H9 (cell line): Measurements from ENCODE around the gene TET3. TPM values are rescaled to one million over a fixed set of nuclear protein-coding genes. Genes with fewer than 3 reads are reported as not detected.

Experiments used
- DNase-seq: peaks from one replicate; pipeline ENCODE4 v3.0.0-alpha.2; 2017
- H2AFZ ChIP-seq: one replicate; pipeline ENCODE4 v1.6.1; 2013; ENCODE audit warnings: mild to moderate bottlenecking, low read length, control low read depth, moderate library complexity
- H2AK5ac ChIP-seq: 2 replicates; pipeline ENCODE4 v1.6.1; 2013; ENCODE audit warnings: low read length, control low read depth, mixed read lengths; ENCODE audit not compliant: insufficient read length
- H2BK120ac ChIP-seq: one replicate; pipeline ENCODE4 v1.6.1; 2013; ENCODE audit warnings: low read depth, mild to moderate bottlenecking, low read length, control low read depth, inconsistent platforms; ENCODE audit not compliant: poor library complexity, severe bottlenecking
- H2BK12ac ChIP-seq: 2 replicates; pipeline ENCODE4 v1.6.1; 2013; ENCODE audit warnings: low read length, control low read depth, mixed read lengths, low read depth; ENCODE audit not compliant: insufficient read length
- H2BK15ac ChIP-seq: 2 replicates; pipeline ENCODE4 v1.6.1; 2013; ENCODE audit warnings: low read depth, low read length, control low read depth
- H2BK20ac ChIP-seq: one replicate; pipeline ENCODE4 v1.6.1; 2013; ENCODE audit warnings: low read depth, mild to moderate bottlenecking, low read length, control low read depth, inconsistent platforms; ENCODE audit not compliant: poor library complexity, severe bottlenecking
- H2BK5ac ChIP-seq: 2 replicates; pipeline ENCODE4 v1.6.1; 2013; ENCODE audit warnings: low read length, control low read depth, mixed read lengths; ENCODE audit not compliant: insufficient read length
- H3K14ac ChIP-seq: 2 replicates; pipeline ENCODE4 v1.6.1; 2013; ENCODE audit warnings: low read length, control low read depth; ENCODE audit not compliant: insufficient read depth
- H3K18ac ChIP-seq: 2 replicates; pipeline ENCODE4 v1.6.1; 2013; ENCODE audit warnings: low read depth, mild to moderate bottlenecking, mixed read lengths, low read length, control low read depth; ENCODE audit not compliant: insufficient read length
- H3K23ac ChIP-seq: 2 replicates; pipeline ENCODE4 v1.6.1; 2013; ENCODE audit warnings: low read length, control low read depth, mixed read lengths, low read depth; ENCODE audit not compliant: insufficient read length
- H3K23me2 ChIP-seq: 2 replicates; pipeline ENCODE4 v1.6.1; 2013; ENCODE audit warnings: low read depth, mild to moderate bottlenecking, mixed read lengths, low read length, control low read depth; ENCODE audit not compliant: insufficient read length, poor library complexity, severe bottlenecking
- H3K27ac ChIP-seq: 2 replicates; pipeline ENCODE4 v1.5.1; 2013; ENCODE audit warnings: low read length, control low read depth, mixed read lengths, low read depth; ENCODE audit not compliant: insufficient read length
- H3K27me3 ChIP-seq: 2 replicates; pipeline ENCODE4 v1.6.1; 2013; ENCODE audit warnings: low read length, control low read depth, inconsistent platforms; ENCODE audit not compliant: insufficient read depth
- H3K4ac ChIP-seq: 2 replicates; pipeline ENCODE4 v1.6.1; 2013; ENCODE audit warnings: low read depth, mild to moderate bottlenecking, control low read depth, inconsistent platforms, low read length, moderate library complexity
- H3K4me1 ChIP-seq: 2 replicates; pipeline ENCODE4 v1.6.1; 2013; ENCODE audit warnings: low read length, control low read depth, inconsistent platforms; ENCODE audit not compliant: insufficient read depth
- H3K4me2 ChIP-seq: 2 replicates; pipeline ENCODE4 v1.6.1; 2013; ENCODE audit warnings: low read length, control low read depth, mixed read lengths; ENCODE audit not compliant: insufficient read length, insufficient read depth
- H3K56ac ChIP-seq: 2 replicates; pipeline ENCODE4 v1.6.1; 2013; ENCODE audit warnings: low read depth, mild to moderate bottlenecking, mixed read lengths, low read length, control low read depth; ENCODE audit not compliant: insufficient read length
- H3K79me1 ChIP-seq: 2 replicates; pipeline ENCODE4 v1.6.1; 2013; ENCODE audit warnings: low read depth, mild to moderate bottlenecking, moderate library complexity, low read length, control low read depth, inconsistent platforms; ENCODE audit not compliant: insufficient read depth, poor library complexity, severe bottlenecking
- H3K79me2 ChIP-seq: 2 replicates; pipeline ENCODE4 v1.6.1; 2013; ENCODE audit warnings: low read length, control low read depth, inconsistent platforms; ENCODE audit not compliant: insufficient read depth
- H3K9ac ChIP-seq: 2 replicates; pipeline ENCODE4 v1.6.1; 2013; ENCODE audit warnings: low read length, control low read depth, mixed read lengths; ENCODE audit not compliant: insufficient read length; ENCODE audit errors: extremely low read depth
- H3K9me3 ChIP-seq: one replicate; pipeline ENCODE4 v1.6.1; 2013; ENCODE audit warnings: low read depth, low read length, inconsistent platforms; ENCODE audit not compliant: control insufficient read depth
- H3T11ph ChIP-seq: one replicate; pipeline ENCODE4 v1.6.1; 2013; ENCODE audit warnings: mild to moderate bottlenecking, low read length, control low read depth, inconsistent platforms
- H4K20me1 ChIP-seq: one replicate; pipeline ENCODE4 v1.6.1; 2013; ENCODE audit not compliant: control insufficient read depth, insufficient read length, insufficient read depth
- H4K5ac ChIP-seq: 2 replicates; pipeline ENCODE4 v1.6.1; 2013; ENCODE audit warnings: low read depth, mild to moderate bottlenecking, mixed read lengths, low read length, control low read depth; ENCODE audit not compliant: insufficient read length
- H4K8ac ChIP-seq: replicated peaks from 2 replicates; pipeline ENCODE4 v1.6.1; 2013; ENCODE audit warnings: low read length, control low read depth, mixed read lengths, low read depth; ENCODE audit not compliant: insufficient read length
- H4K91ac ChIP-seq: 2 replicates; pipeline ENCODE4 v1.6.1; 2013; ENCODE audit warnings: low read depth, mild to moderate bottlenecking, moderate library complexity, mixed read lengths, low read length, control low read depth; ENCODE audit not compliant: insufficient read length
- H3K27ac Mint-ChIP-seq, 3 experiments: 2 replicates in 2 of 3; 3 replicates in 1 of 3; pipeline ENCODE4 v1.8.0; 2020 to 2021; ENCODE audit warnings: mixed read lengths in 3 of 3, mild to moderate bottlenecking in 1 of 3, moderate library complexity in 1 of 3
- H3K27me3 Mint-ChIP-seq: 2 replicates; pipeline ENCODE4 v1.8.0; 2021; ENCODE audit warnings: low read depth, mild to moderate bottlenecking, moderate library complexity, mixed read lengths
- H3K36me3 Mint-ChIP-seq, 3 experiments: 2 replicates in 2 of 3; 3 replicates in 1 of 3; pipeline ENCODE4 v1.8.0; 2020 to 2021; ENCODE audit warnings: low read depth in 3 of 3, mixed read lengths in 3 of 3; ENCODE audit not compliant: insufficient read depth in 1 of 3
- H3K4me1 Mint-ChIP-seq, 2 experiments: 2 replicates each; pipeline ENCODE4 v1.8.0; 2020; ENCODE audit warnings: mixed read lengths in 2 of 2
- H3K4me3 Mint-ChIP-seq, 2 experiments: 2 replicates in 1 of 2; 3 replicates in 1 of 2; pipeline ENCODE4 v1.8.0; 2020 to 2021; ENCODE audit warnings: mild to moderate bottlenecking in 2 of 2, mixed read lengths in 2 of 2, moderate library complexity in 1 of 2
- H3K9me3 Mint-ChIP-seq, 2 experiments: 2 replicates in 1 of 2; 3 replicates in 1 of 2; pipeline ENCODE4 v1.8.0; 2020; ENCODE audit warnings: mild to moderate bottlenecking in 2 of 2, mixed read lengths in 2 of 2, moderate library complexity in 1 of 2
- CTCF ChIP-seq: fragments of 200-600 bp; sonication (generic); conservative IDR thresholded peaks from 3 replicates; pipeline ENCODE4 v1.8.0; 2021; ENCODE audit warnings: antibody characterized with exemption, mild to moderate bottlenecking
- WGBS: extraction: QIAGEN DNeasy Blood & Tissue Kit; methylation state at CpG from one replicate; pipeline ENCODE4 v1.1.7; 2013; ENCODE audit warnings: missing lambda C conversion rate, low lambda C conversion rate, mixed read lengths; ENCODE audit not compliant: insufficient read length; ENCODE audit errors: extremely low coverage; 5-methylcytosine and 5-hydroxymethylcytosine counted together
- total RNA-seq: library from RNA; stranded (reverse); gene quantifications from 2 replicates; pipeline ENCODE4 v1.2.1, GENCODE V29; 2021

TET3 gene
- total RNA-seq, 1 experiment from 2014 or later, result 24.7 TPM

GRCh38 chr2:73984922-73985307 lies 205 bp downstream of the TET3 start:
- peaks cover 67% of the 10 kb centered on the region in 2 experiments for H3K4me1 Mint-ChIP-seq
- H2BK12ac ChIP-seq, result no peak overlapping the region
- H3K23me2 ChIP-seq, result peaks cover 24% of the 10 kb centered on the region
- no peak overlapping the region for H3K56ac ChIP-seq
- H4K8ac ChIP-seq, result no peak overlapping the region
- no peak overlapping the region for H2BK120ac ChIP-seq
- no peak overlapping the region for H2BK15ac ChIP-seq
- H3K18ac ChIP-seq, result no peak overlapping the region
- H2AK5ac ChIP-seq, result no peak overlapping the region
- peaks cover 1% of the 10 kb centered on the region; the same call in 1 of the 2 replicates for H3K79me2 ChIP-seq
- H3K27ac Mint-ChIP-seq, result no peak overlapping the region
- H3K27me3 ChIP-seq, result peaks cover 18% of the 10 kb centered on the region; the same call in 1 of the 2 replicates
- H2BK5ac ChIP-seq, result no peak overlapping the region
- peaks cover 2% of the 10 kb centered on the region for H4K20me1 ChIP-seq
- H3K14ac ChIP-seq, result no peak overlapping the region
- no peak overlapping the region for H3T11ph ChIP-seq
- no peak overlapping the region for H3K4ac ChIP-seq
- no peak overlapping the region for H2AFZ ChIP-seq
- H3K4me2 ChIP-seq, result no peak overlapping the region
- H3K36me3 Mint-ChIP-seq, result peaks cover 9 to 33% (median 13%) of the 10 kb centered on the region in 3 experiments
- no peak overlapping the region for H3K9ac ChIP-seq
- no peaks in the 10 kb centered on the region for H3K9me3 ChIP-seq
- WGBS, result no CpG with 5 or more reads among the region's 58 CpGs
- peaks cover 49% of the 10 kb centered on the region for H3K27me3 Mint-ChIP-seq
- H4K91ac ChIP-seq, result no peak overlapping the region
- H3K23ac ChIP-seq, result no peak overlapping the region
- H3K4me3 Mint-ChIP-seq, result peak overlapping the region in 1 of 2 experiments; percentile 32; a peak in 1 of 5 replicates
- no peak for TF ChIP-seq CTCF
- peaks cover 24% of the 10 kb centered on the region; the same call in 1 of the 2 replicates for H3K4me1 ChIP-seq
- H2BK20ac ChIP-seq, result no peak overlapping the region
- no peaks in the 10 kb centered on the region for H3K9me3 Mint-ChIP-seq
- peaks cover 4% of the 10 kb centered on the region for H3K79me1 ChIP-seq
- H4K5ac ChIP-seq, result no peak overlapping the region
- DNase-seq, result no peak
- H3K27ac ChIP-seq, result no peak overlapping the region
